Nephron (organoid): ENCODE measurements around the gene CIROP.

Experiments
- H3K27ac Mint-ChIP-seq, 3 experiments: 2 replicates each; pipeline ENCODE4 v1.8.0; 2020; ENCODE audit warnings: mixed read lengths in 3 of 3, mild to moderate bottlenecking in 2 of 3, moderate library complexity in 1 of 3
- H3K27me3 Mint-ChIP-seq: 2 replicates; pipeline ENCODE4 v1.8.0; 2021; ENCODE audit warnings: low read depth, mild to moderate bottlenecking, moderate library complexity, mixed read lengths
- H3K36me3 Mint-ChIP-seq: 2 replicates; pipeline ENCODE4 v1.8.0; 2020; ENCODE audit warnings: low read depth, mixed read lengths
- H3K4me1 Mint-ChIP-seq: 2 replicates; pipeline ENCODE4 v1.8.0; 2020; ENCODE audit warnings: mixed read lengths
- H3K4me3 Mint-ChIP-seq, 3 experiments: 2 replicates each; pipeline ENCODE4 v1.8.0; 2020; ENCODE audit warnings: mild to moderate bottlenecking in 3 of 3, mixed read lengths in 3 of 3, moderate library complexity in 2 of 3
- H3K9me3 Mint-ChIP-seq: 2 replicates; pipeline ENCODE4 v1.8.0; 2020; ENCODE audit warnings: mixed read lengths
- TF ChIP-seq, protein P1 (sequence below), 3 experiments: fragments of 200-600 bp; sonication (generic); IDR thresholded peaks; one replicate each; pipeline ENCODE4 v1.5.0; 2021; ENCODE audit warnings: antibody characterized with exemption in 3 of 3; ENCODE audit not compliant: unreplicated experiment in 3 of 3

Gene CIROP

DNA sequence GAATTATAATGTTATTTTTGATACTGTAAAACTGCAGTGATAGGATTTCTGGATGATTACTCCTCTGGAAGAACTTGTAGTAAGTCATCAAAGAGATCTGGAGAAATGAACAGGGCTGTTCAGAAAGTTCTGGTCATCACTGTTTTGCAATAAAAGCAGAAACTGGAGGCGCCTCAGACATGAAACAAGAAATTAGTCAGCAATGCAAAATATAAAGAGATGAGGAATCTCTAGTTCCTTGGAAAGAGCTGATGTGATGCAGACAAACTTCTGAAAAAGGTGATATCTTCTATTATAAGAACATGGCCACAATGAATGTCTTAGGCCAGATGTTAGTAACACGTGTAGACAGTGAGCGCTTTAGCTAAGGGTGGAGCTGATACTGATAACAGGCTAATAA is 19.3 kb downstream of the CIROP start:
- no peaks in the 10 kb centered on the region for H3K4me1 Mint-ChIP-seq
- TF ChIP-seq, protein P1, sequence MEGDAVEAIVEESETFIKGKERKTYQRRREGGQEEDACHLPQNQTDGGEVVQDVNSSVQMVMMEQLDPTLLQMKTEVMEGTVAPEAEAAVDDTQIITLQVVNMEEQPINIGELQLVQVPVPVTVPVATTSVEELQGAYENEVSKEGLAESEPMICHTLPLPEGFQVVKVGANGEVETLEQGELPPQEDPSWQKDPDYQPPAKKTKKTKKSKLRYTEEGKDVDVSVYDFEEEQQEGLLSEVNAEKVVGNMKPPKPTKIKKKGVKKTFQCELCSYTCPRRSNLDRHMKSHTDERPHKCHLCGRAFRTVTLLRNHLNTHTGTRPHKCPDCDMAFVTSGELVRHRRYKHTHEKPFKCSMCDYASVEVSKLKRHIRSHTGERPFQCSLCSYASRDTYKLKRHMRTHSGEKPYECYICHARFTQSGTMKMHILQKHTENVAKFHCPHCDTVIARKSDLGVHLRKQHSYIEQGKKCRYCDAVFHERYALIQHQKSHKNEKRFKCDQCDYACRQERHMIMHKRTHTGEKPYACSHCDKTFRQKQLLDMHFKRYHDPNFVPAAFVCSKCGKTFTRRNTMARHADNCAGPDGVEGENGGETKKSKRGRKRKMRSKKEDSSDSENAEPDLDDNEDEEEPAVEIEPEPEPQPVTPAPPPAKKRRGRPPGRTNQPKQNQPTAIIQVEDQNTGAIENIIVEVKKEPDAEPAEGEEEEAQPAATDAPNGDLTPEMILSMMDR (IDR thresholded peaks at IDR 0.05; ENCODE audit: unreplicated experiment in 3 of 3), result no peak
- no peak overlapping the region for H3K4me3 Mint-ChIP-seq
- H3K27me3 Mint-ChIP-seq, result no peaks in the 10 kb centered on the region
- no peaks in the 10 kb centered on the region for H3K9me3 Mint-ChIP-seq
- H3K27ac Mint-ChIP-seq, result no peak overlapping the region
- H3K36me3 Mint-ChIP-seq, result peaks cover 65% of the 10 kb centered on the region

DNA sequence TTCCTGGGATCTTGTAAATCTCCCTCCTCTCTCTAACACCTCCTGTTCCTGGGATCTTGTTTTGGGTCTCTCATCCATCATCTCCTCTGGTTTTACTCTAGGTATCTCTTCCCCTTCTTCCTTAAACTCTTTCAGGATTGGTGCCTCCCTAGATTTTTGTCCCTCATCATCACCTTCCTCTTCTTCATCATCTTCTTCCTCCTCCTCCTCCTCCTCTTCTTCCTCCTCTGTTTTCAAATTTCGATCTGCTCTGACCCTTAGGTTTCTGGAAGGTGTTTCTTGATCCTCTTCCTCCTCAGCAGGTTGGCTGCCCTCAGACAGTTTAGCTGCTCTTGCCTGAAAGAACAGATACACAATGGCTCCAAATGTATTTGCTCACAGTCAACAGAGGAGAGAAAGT is 24.3 kb downstream of the CIROP start:
- no peaks in the 10 kb centered on the region for H3K4me1 Mint-ChIP-seq
- H3K9me3 Mint-ChIP-seq, result no peaks in the 10 kb centered on the region
- peaks cover 69% of the 10 kb centered on the region for H3K36me3 Mint-ChIP-seq
- TF ChIP-seq, protein P1 (IDR thresholded peaks at IDR 0.05; ENCODE audit: unreplicated experiment in 3 of 3), result no peak
- H3K4me3 Mint-ChIP-seq, result no peak overlapping the region
- H3K27me3 Mint-ChIP-seq, result no peaks in the 10 kb centered on the region
- no peak overlapping the region for H3K27ac Mint-ChIP-seq

GRCh38 chr14:23079716-23080115 is 25.1 kb downstream of the CIROP start:
- Mint-ChIP-seq H3K36me3 (peaks cover 71% of the 10 kb centered on the region), H3K4me3 (no peak overlapping the region), H3K9me3 (no peaks in the 10 kb centered on the region), H3K27ac (no peak overlapping the region), H3K4me1 (no peaks in the 10 kb centered on the region), H3K27me3 (no peaks in the 10 kb centered on the region)
- TF ChIP-seq, protein P1 (IDR thresholded peaks at IDR 0.05; ENCODE audit: unreplicated experiment in 3 of 3), result no peak

DNA sequence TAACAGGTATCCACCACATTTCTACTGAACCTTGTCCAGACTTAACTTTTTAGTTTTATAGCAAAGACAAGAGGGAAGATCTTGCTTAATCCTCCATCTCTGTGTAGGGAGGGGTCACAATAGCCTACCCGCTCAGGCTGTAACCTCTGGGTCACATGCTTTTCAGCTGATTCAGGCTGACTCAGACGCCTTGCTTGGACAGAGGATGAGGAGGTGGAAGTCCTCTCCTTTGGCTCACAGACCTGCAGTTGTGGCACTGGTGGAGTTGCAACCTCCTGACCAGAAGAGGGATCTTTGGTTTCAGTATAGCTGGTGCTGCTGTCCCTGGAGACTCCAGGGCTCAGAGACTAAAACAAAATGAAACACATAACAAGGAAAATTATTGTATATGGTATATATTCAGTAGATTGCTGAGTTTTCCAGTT is 26.1 kb downstream of the CIROP start:
- TF ChIP-seq, protein P1 (IDR thresholded peaks at IDR 0.05; ENCODE audit: unreplicated experiment in 3 of 3), result no peak
- H3K36me3 Mint-ChIP-seq, result peaks cover 70% of the 10 kb centered on the region
- no peaks in the 10 kb centered on the region for H3K9me3 Mint-ChIP-seq
- H3K4me3 Mint-ChIP-seq, result no peak overlapping the region
- H3K4me1 Mint-ChIP-seq, result no peaks in the 10 kb centered on the region
- H3K27me3 Mint-ChIP-seq, result no peaks in the 10 kb centered on the region
- no peak overlapping the region for H3K27ac Mint-ChIP-seq

GRCh38 chr14:23077962-23078361 is 26.8 kb downstream of the CIROP start:
- H3K4me1 Mint-ChIP-seq, result peaks cover 2% of the 10 kb centered on the region
- no peaks in the 10 kb centered on the region for H3K9me3 Mint-ChIP-seq
- no peaks in the 10 kb centered on the region for H3K27me3 Mint-ChIP-seq
- TF ChIP-seq, protein P1 (IDR thresholded peaks at IDR 0.05; ENCODE audit: unreplicated experiment in 3 of 3), result no peak
- H3K36me3 Mint-ChIP-seq, result peaks cover 67% of the 10 kb centered on the region
- H3K27ac Mint-ChIP-seq, result no peak overlapping the region
- no peak overlapping the region for H3K4me3 Mint-ChIP-seq

- TF ChIP-seq, protein P1 (IDR thresholded peaks at IDR 0.05; ENCODE audit: unreplicated experiment in 3 of 3), result peak; percentile 57 to 65 (median 63)
- peaks cover 13% of the 10 kb centered on the region for H3K4me1 Mint-ChIP-seq
- no peak overlapping the region for H3K4me3 Mint-ChIP-seq
- no peaks in the 10 kb centered on the region for H3K9me3 Mint-ChIP-seq
- no peak overlapping the region for H3K27ac Mint-ChIP-seq
- H3K36me3 Mint-ChIP-seq, result peaks cover 75% of the 10 kb centered on the region
- H3K27me3 Mint-ChIP-seq, result no peaks in the 10 kb centered on the region
These were observed 27.9 kb downstream of the CIROP start for GRCh38 chr14:23076785-23077408.
